Measurements from ENCODE around the gene SLC8A2. TPM values are rescaled to one million over a fixed set of nuclear protein-coding genes. Genes with fewer than 3 reads are reported as not detected.

SLC8A2 gene
- total RNA-seq, 2 experiments from 2014 or later, result 0.13 to 0.36 TPM

DNA sequence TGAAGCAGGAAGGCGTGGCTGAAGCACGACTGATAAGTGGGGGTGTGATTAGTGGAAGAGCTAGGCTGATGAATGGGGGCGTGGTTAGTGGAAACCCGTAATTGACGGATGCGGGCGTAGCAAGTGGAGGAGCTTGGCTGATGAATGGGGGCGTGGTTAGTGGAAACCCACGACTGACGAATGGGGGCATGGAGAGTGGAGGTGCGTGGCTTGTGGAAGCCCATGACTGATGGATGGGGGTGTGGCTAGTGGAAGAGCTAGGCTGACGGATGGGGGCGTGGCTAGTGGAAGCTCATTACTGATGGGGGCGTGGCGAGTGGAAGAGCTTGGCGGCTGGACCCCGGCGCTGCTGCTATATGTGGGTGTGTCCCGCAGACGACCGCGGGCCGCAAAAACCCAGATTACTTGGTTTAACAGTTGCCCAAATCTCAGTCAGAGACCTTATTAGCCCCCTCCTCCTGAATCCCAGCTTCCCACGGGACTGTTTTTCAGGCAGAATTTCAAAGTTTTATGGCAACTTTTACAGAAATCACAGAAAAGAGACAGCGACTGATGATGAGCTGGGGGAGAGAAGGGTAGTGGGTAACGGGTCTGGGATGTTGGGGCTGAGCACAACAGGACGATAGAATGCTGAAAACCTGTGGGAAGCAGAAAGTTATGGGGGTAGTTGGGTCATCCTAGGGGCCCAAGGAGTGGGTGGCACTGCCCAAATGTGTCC lies 43.4 kb downstream of the SLC8A2 start:
- ChIA-PET CTCF (ENCODE audit: unreplicated experiment) (interaction anchor here (0.5 to 1.6 kb wide), 4 partner anchors 8 to 95 kb away, joined by 3 to 9 read pairs (median 6); partner anchors contain the start of gene DHX34), POLR2A (interaction anchor here (0.5 to 0.8 kb wide), 5 partner anchors 44 to 279 kb away, joined by 3 to 4 read pairs (median 3); partner anchors contain the start of gene DHX34)
- no peaks in the 10 kb centered on the region for H3K9me2 ChIP-seq (ENCODE audit: insufficient read depth, low read length)
- TF ChIP-seq, protein P1, sequence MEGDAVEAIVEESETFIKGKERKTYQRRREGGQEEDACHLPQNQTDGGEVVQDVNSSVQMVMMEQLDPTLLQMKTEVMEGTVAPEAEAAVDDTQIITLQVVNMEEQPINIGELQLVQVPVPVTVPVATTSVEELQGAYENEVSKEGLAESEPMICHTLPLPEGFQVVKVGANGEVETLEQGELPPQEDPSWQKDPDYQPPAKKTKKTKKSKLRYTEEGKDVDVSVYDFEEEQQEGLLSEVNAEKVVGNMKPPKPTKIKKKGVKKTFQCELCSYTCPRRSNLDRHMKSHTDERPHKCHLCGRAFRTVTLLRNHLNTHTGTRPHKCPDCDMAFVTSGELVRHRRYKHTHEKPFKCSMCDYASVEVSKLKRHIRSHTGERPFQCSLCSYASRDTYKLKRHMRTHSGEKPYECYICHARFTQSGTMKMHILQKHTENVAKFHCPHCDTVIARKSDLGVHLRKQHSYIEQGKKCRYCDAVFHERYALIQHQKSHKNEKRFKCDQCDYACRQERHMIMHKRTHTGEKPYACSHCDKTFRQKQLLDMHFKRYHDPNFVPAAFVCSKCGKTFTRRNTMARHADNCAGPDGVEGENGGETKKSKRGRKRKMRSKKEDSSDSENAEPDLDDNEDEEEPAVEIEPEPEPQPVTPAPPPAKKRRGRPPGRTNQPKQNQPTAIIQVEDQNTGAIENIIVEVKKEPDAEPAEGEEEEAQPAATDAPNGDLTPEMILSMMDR (conservative IDR thresholded peaks at IDR 0.05; ENCODE audit: low read length), result no peak
- TF ChIP-seq EZH2phosphoT487 (IDR thresholded peaks at IDR 0.05; ENCODE audit: borderline replicate concordance, low read depth, low read length), result no peak
- no TSS peak for BruUV-seq (replicated peaks)
- intact Hi-C loops (cut with micrococcal nuclease; ENCODE audit: unreplicated experiment), result no loop called here
- peak overlapping the region; percentile 84 for H2AFZ ChIP-seq (ENCODE audit: low read length)
- H3K9me3 ChIP-seq (ENCODE audit: low read length), result no peaks in the 10 kb centered on the region
- DNase-seq (ENCODE audit: low spot score), result peak; percentile 99
- H3K79me2 ChIP-seq (ENCODE audit: insufficient read depth, low read depth, low read length), result no peaks in the 10 kb centered on the region
- peaks cover 31% of the 10 kb centered on the region for H3K4me1 ChIP-seq (ENCODE audit: insufficient read depth, low read length, poor library complexity, severe bottlenecking)
- H3K4me2 ChIP-seq (ENCODE audit: low read length), result peak overlapping the region; percentile 89
- H3K27ac ChIP-seq (ENCODE audit: low read depth, low read length, poor library complexity, severe bottlenecking), result peak overlapping the region; percentile 49
- no peaks in the 10 kb centered on the region for H4K20me1 ChIP-seq (ENCODE audit: insufficient read depth, low read length)
- peak overlapping the region; percentile 62 for H3K4me3 ChIP-seq (ENCODE audit: low read depth, low read length, poor library complexity, severe bottlenecking)
- H3K36me3 ChIP-seq (ENCODE audit: insufficient read depth, low read length), result no peaks in the 10 kb centered on the region

DNA sequence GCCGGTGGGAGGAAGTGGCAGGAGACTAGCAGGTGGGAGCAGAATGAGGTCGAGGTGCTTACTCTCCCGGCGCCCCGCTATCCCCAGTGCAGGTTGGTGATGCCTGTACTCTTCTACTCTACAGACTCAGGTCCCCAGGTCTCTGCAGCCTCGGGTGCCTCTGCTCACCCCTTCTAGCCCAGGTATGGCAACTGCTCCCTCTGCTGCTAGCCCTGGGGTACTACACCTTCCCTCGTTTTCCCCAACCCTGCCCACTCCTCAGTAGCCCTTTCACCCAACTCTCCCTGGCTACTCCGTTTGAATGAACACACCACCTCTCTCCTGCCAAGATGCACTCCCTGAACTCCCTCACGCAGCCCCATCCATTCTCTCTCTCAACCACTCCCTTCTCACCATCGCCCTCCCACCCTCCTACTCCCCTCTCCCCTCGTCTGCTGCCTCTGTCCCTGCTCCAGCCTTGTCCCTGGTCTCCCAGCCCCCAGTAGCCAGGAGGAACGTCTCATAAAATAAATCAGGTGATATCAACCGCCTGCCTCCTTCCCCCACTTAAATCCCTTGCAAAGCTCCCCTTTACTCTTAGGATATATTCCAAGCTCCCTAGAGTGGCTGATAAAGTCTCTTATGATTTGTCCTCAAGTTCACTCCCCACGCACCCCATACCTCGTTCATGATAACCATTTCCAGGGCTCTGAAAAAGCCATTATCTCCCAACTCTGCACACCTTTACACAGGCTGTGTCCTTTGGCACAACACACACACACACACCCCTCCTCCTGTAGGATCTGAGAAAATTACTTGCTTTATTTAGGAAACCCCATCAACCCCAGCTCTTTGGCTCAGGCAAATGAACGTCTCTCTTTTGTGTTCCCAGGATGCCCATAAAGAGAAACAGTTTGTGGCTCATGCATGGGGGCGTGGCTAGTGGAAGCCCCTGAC lies 44.2 kb downstream of the SLC8A2 start:
- H3K27ac ChIP-seq (ENCODE audit: low read depth, low read length, poor library complexity, severe bottlenecking), result peak overlapping the region; percentile 49
- peak; percentile 76 for DNase-seq (ENCODE audit: low spot score)
- H3K4me2 ChIP-seq (ENCODE audit: low read length), result peak overlapping the region; percentile 89
- no peaks in the 10 kb centered on the region for H4K20me1 ChIP-seq (ENCODE audit: insufficient read depth, low read length)
- no peaks in the 10 kb centered on the region for H3K79me2 ChIP-seq (ENCODE audit: insufficient read depth, low read depth, low read length)
- H3K36me3 ChIP-seq (ENCODE audit: insufficient read depth, low read length), result no peaks in the 10 kb centered on the region
- H2AFZ ChIP-seq (ENCODE audit: low read length), result peak overlapping the region; percentile 62
- TF ChIP-seq, protein P1 (conservative IDR thresholded peaks at IDR 0.05; ENCODE audit: low read length), result peak; percentile 89
- no peak for TF ChIP-seq EZH2phosphoT487 (IDR thresholded peaks at IDR 0.05; ENCODE audit: borderline replicate concordance, low read depth, low read length)
- POLR2A ChIA-PET, result interaction anchor here (0.6 to 0.8 kb wide), 5 partner anchors 43 to 280 kb away, joined by 3 to 4 read pairs (median 3); partner anchors contain the start of gene DHX34
- H3K9me2 ChIP-seq (ENCODE audit: insufficient read depth, low read length), result no peaks in the 10 kb centered on the region
- no peaks in the 10 kb centered on the region for H3K9me3 ChIP-seq (ENCODE audit: low read length)
- H3K4me1 ChIP-seq (ENCODE audit: insufficient read depth, low read length, poor library complexity, severe bottlenecking), result peaks cover 23% of the 10 kb centered on the region
- no TSS peak for BruUV-seq (replicated peaks)
- H3K4me3 ChIP-seq (ENCODE audit: low read depth, low read length, poor library complexity, severe bottlenecking), result peak overlapping the region; percentile 62
- CTCF ChIA-PET (ENCODE audit: unreplicated experiment), result interaction anchor here (1.1 to 1.6 kb wide), 2 partner anchors 9 to 79 kb away, joined by 4 to 9 read pairs; partner anchors contain the start of gene DHX34
- intact Hi-C loops (cut with micrococcal nuclease; ENCODE audit: unreplicated experiment), result loop anchor here (1.0 to 2.0 kb wide), 3 partner anchors 37 to 144 kb away; no protein-coding TSS in a partner anchor

All from OCI-LY7 (cell line).